ENCODE results near the gene LCMT1.

LCMT1 gene

GRCh38 chr16:25066747-25067631 is 44.6 kb upstream of the LCMT1 start:
- TF ChIP-seq, protein P1, sequence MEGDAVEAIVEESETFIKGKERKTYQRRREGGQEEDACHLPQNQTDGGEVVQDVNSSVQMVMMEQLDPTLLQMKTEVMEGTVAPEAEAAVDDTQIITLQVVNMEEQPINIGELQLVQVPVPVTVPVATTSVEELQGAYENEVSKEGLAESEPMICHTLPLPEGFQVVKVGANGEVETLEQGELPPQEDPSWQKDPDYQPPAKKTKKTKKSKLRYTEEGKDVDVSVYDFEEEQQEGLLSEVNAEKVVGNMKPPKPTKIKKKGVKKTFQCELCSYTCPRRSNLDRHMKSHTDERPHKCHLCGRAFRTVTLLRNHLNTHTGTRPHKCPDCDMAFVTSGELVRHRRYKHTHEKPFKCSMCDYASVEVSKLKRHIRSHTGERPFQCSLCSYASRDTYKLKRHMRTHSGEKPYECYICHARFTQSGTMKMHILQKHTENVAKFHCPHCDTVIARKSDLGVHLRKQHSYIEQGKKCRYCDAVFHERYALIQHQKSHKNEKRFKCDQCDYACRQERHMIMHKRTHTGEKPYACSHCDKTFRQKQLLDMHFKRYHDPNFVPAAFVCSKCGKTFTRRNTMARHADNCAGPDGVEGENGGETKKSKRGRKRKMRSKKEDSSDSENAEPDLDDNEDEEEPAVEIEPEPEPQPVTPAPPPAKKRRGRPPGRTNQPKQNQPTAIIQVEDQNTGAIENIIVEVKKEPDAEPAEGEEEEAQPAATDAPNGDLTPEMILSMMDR (conservative IDR thresholded peaks at IDR 0.05; ENCODE audit: low read length): no peak
- peak overlapping the region; percentile 89 for H3K4me3 ChIP-seq (ENCODE audit: low read length)
- peak; percentile 72 for DNase-seq (ENCODE audit: low read depth)

DNA sequence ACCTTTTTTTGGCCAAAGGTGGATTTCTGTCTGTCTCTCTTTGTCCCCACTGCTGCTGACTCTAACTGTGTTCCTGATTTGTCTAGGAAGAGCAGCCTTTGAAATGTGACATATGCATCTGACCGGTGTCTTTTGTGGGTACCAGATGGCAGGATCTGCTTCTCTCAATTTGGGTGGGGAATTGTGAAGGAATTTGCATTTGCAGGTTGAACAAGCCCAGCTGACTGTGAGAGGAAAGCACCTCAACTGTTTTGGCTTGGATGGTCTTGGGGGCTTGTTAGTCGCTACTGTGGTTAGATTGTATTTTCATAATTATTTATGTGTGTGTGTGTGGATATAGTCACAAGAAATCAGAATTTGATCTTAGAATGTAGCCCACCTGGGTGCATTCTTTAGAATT is 37.7 kb upstream of the LCMT1 start:
- H3K4me3 ChIP-seq (ENCODE audit: low read length): no peak overlapping the region
- DNase-seq (ENCODE audit: low read depth): no peak
- TF ChIP-seq, protein P1 (conservative IDR thresholded peaks at IDR 0.05; ENCODE audit: low read length): no peak

DNA sequence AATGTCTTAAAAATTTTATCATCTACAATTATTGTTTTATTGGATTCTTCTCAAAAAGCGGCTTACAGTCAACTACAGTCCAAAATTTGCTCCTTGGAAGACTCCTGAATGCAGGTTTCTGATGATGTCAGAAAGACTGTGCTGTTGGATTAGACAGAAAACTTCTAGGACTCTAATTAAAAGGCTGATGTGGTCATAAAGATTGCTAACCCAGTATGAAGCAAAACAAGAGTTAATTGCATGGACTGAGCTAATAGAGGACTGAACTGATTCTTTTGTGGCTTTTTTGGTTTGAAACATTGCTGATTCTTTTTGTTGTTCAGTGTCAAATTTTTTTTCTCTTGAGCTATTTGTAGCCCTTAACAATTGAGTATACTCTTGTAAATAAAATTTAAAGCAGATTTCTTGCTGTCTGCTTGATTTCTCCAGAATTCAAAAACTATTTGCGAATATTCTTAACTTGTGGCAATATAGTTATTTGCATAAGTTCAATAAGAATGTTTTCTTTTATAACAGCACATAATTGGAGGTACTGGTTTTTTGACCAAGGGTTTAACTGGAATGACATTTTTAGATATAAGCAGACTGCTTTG is 33.1 kb upstream of the LCMT1 start:
- no peak overlapping the region for H3K4me3 ChIP-seq (ENCODE audit: low read length)
- TF ChIP-seq, protein P1 (conservative IDR thresholded peaks at IDR 0.05; ENCODE audit: low read length): no peak
- DNase-seq (ENCODE audit: low read depth): no peak

DNA sequence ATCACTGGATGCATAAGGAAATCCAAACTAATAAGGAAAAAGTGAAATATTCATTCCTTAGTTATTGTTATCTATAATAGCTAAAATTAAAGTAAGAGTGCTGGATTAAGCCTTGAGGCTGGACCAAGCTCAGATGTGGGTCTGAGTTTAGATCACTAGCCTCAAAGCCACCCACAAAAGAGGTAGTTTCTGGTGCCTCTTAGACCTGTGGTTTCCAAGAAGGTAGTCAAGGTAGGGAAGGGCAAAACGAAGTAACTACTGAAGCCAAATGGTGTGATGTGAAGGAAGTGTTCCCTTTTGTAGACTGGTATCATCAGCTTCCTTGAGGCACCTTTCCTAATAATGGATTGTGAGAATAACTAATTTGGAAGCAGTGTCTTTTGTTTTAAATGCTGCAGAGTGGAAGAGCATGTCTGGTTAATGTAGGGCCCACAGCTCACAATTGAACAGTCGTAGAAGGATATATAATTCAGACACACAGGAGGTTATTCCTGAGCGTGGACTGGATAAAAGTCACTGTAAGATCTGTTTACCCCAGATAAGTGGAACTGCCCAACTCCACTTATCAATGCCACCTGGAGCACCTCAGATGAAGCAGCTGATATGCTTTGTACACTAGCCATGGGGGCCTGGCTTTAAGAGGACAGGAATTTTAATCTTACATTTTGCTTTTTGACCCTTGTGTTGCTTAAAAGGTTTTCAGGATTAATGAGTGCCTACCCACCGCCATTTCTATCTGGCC is 31.7 kb upstream of the LCMT1 start:
- H3K4me3 ChIP-seq (ENCODE audit: low read length): no peak overlapping the region
- DNase-seq (ENCODE audit: low read depth): no peak
- TF ChIP-seq, protein P1 (conservative IDR thresholded peaks at IDR 0.05; ENCODE audit: low read length): no peak

DNA sequence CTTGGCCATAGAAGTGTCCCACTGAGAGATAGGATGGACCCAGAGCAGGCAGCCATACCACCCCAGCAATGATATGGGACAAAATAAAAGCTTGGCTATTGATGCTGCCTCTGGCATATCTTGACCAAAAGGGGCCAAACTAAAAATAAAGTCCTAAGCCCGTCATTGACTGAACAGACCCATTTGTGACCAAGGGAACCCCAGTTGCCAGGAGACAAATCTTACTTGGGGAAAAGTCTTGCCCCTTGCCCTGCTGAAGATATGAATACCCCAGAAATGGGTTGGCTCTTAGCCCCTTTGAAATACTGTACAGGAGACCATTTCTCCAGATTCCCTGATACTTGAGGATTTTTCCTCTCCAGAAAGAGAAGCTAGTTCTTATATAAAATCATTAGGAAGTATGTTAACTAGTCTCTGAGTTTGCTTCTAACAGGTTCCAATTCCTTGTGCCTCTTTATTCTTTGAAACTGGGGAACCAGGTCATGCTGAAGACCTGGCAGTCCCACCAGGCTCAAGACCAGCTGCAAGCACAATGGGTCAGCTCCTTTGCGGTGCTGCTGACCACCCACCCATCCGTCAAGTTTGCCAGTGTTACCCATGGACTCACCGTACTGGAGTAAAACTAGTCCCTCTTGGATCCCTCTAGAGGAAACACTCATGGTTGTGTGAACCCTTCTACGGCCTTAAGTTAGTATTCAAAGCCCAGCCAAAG is 31.0 kb upstream of the LCMT1 start:
- H3K4me3 ChIP-seq (ENCODE audit: low read length): no peak overlapping the region
- TF ChIP-seq, protein P1 (conservative IDR thresholded peaks at IDR 0.05; ENCODE audit: low read length): no peak

GRCh38 chr16:25081702-25082101 is 29.8 kb upstream of the LCMT1 start:
- DNase-seq (ENCODE audit: low read depth): no peak

More for the DNA sequence above, 31.0 kb upstream of the LCMT1 start:
- no peak for DNase-seq (ENCODE audit: low read depth)

More at GRCh38 chr16:25081702-25082101, 29.8 kb upstream of the LCMT1 start:
- H3K4me3 ChIP-seq (ENCODE audit: low read length): no peak overlapping the region
- TF ChIP-seq, protein P1 (conservative IDR thresholded peaks at IDR 0.05; ENCODE audit: low read length): no peak

Data from AG10803 (cell line).